Lower leg skin (tissue), 3 donors: ENCODE data around the gene MAGI2.

ENCODE experiments used
- CTCF ChIP-seq, 3 donors: fragments of 450-650 bp; IDR thresholded peaks; one replicate each; pipeline ENCODE4 v1.5.1; 2016; ENCODE audit warnings: antibody characterized with exemption in 3 of 3, mild to moderate bottlenecking in 3 of 3, moderate library complexity in 2 of 3
- POLR2A ChIP-seq, 2 donors: fragments of 450-650 bp; IDR thresholded peaks; one replicate each; pipeline ENCODE4 v1.6.1; 2016 to 2017; ENCODE audit warnings: antibody characterized with exemption in 2 of 2, mild to moderate bottlenecking in 1 of 2, moderate library complexity in 1 of 2

DNA sequence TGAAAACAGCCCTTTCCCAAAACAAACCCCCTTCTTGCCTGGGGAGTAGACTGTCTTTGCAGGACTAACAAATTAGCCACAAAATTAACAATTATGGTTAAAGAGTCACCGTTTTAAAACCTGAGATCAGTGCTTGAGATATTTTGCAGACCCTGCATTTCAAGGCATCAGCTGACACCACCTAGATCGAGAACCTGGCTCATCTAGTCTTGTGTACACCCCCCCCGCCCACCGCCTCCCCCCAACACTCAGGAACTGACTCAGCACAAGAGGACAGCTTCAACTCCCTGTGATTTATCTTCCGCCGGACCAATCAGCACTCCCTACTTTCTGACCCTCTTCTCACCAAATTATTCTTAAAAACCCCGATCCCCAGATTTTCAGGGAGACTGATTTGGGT lies 917.8 kb downstream of the MAGI2 start:
- TF ChIP-seq CTCF (IDR thresholded peaks at IDR 0.05) (no peak), POLR2A (IDR thresholded peaks at IDR 0.05) (no peak)
